Progenitor cell of endocrine pancreas (in vitro differentiated cells): Measurements from ENCODE around the gene MYO7B. TPM values are rescaled to one million over a fixed set of nuclear protein-coding genes. Genes with fewer than 3 reads are reported as not detected.

Source experiments
- DNase-seq: peaks from one replicate; pipeline ENCODE4 v3.0.0; 2021; ENCODE audit warnings: low spot score; ENCODE audit not compliant: unreplicated experiment
- H3K27ac Mint-ChIP-seq: 2 replicates; pipeline ENCODE4 v1.8.0; 2021; ENCODE audit warnings: mild to moderate bottlenecking, moderate library complexity, mixed read lengths
- H3K27me3 Mint-ChIP-seq: 2 replicates; pipeline ENCODE4 v1.8.0; 2021; ENCODE audit warnings: mixed read lengths
- H3K36me3 Mint-ChIP-seq: 2 replicates; pipeline ENCODE4 v1.8.0; 2022; ENCODE audit warnings: mixed read lengths; ENCODE audit not compliant: insufficient read depth
- H3K4me1 Mint-ChIP-seq: 2 replicates; pipeline ENCODE4 v1.8.0; 2021; ENCODE audit warnings: low read depth, mixed read lengths
- H3K4me3 Mint-ChIP-seq: 2 replicates; pipeline ENCODE4 v1.8.0; 2021; ENCODE audit warnings: low read depth, mild to moderate bottlenecking, moderate library complexity, mixed read lengths
- H3K9me3 Mint-ChIP-seq: 2 replicates; pipeline ENCODE4 v1.8.0; 2021; ENCODE audit warnings: low read depth, mixed read lengths
- total RNA-seq: library from RNA; stranded (reverse); gene quantifications from 2 replicates; pipeline ENCODE4 v1.2.1, GENCODE V29; 2021
- TF ChIP-seq, protein P1 (sequence below): fragments of 200-600 bp; sonication (generic); IDR thresholded peaks from one replicate; pipeline ENCODE4 v1.5.0; 2021; ENCODE audit warnings: antibody characterized with exemption, mild to moderate bottlenecking; ENCODE audit not compliant: unreplicated experiment

Gene MYO7B
- total RNA-seq, 1 donor from 2014 or later: not detected

DNA sequence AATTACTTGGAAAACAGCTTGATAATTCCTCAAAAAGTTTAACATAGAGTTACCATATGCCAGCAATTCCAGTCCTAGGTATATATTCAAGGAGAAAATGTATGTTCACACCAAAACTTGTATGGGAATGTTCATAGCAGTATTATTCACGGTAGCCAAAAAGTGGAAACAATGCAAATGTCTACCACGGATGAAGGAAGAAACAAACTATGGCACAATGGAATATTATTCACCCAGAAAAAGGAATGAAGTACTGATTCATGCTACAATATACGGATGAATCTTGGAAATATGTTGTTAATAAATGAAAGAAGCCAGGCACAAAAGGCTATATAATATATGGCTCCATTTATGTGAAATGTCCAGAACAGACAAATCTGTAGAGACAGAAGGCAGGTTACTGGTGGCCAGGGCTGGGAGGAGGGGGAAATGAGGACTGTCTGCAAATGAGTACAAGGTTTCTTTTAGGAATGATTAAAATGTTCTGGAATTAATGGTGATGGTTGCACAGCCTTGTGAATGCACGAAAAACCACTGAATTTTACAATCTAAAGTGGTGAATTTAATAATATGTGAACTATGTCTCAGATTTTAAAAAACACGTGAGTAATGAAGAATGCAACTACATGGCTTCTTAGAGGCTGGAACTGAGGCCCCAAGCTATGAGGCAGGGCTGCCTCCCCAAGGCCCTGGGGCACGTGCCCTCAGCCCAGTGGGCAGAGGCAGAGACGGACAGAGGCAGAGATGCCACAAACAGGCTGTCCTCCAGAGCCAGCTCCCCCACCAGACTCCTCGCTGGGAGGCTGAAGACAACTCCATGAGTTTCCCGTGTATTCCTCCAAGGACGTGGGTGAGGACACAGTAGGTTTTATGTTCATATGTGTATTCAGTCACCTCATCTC is 134.8 kb downstream of the MYO7B start:
- no peaks in the 10 kb centered on the region for H3K9me3 Mint-ChIP-seq
- peaks cover 68% of the 10 kb centered on the region for H3K27me3 Mint-ChIP-seq
- H3K27ac Mint-ChIP-seq: no peak overlapping the region
- H3K4me3 Mint-ChIP-seq: no peak overlapping the region
- TF ChIP-seq, protein P1, sequence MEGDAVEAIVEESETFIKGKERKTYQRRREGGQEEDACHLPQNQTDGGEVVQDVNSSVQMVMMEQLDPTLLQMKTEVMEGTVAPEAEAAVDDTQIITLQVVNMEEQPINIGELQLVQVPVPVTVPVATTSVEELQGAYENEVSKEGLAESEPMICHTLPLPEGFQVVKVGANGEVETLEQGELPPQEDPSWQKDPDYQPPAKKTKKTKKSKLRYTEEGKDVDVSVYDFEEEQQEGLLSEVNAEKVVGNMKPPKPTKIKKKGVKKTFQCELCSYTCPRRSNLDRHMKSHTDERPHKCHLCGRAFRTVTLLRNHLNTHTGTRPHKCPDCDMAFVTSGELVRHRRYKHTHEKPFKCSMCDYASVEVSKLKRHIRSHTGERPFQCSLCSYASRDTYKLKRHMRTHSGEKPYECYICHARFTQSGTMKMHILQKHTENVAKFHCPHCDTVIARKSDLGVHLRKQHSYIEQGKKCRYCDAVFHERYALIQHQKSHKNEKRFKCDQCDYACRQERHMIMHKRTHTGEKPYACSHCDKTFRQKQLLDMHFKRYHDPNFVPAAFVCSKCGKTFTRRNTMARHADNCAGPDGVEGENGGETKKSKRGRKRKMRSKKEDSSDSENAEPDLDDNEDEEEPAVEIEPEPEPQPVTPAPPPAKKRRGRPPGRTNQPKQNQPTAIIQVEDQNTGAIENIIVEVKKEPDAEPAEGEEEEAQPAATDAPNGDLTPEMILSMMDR: no peak
- H3K4me1 Mint-ChIP-seq: peaks cover 4% of the 10 kb centered on the region
- DNase-seq: no peak
- no peaks in the 10 kb centered on the region for H3K36me3 Mint-ChIP-seq

DNA sequence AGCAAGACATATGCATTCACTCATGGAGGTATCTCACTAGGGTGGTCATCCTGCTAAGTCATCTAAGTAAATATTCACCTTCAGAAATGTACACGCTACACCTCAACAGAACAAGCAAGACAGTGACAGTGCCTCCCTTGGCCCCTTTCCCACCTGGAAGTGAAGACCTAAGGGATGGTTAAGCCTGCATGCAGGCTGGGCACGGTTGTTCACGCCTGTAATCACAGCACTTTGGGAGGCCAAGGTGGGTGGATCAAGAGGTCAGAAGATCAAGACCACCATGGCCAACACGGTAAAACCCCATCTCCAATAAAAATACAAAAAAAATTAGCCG is 135.4 kb downstream of the MYO7B start:
- TF ChIP-seq, protein P1: no peak
- no peak for DNase-seq
- no peaks in the 10 kb centered on the region for H3K36me3 Mint-ChIP-seq
- H3K4me1 Mint-ChIP-seq: peaks cover 8% of the 10 kb centered on the region
- H3K4me3 Mint-ChIP-seq: no peak overlapping the region
- H3K27ac Mint-ChIP-seq: no peak overlapping the region
- H3K27me3 Mint-ChIP-seq: peaks cover 67% of the 10 kb centered on the region
- H3K9me3 Mint-ChIP-seq: no peaks in the 10 kb centered on the region

DNA sequence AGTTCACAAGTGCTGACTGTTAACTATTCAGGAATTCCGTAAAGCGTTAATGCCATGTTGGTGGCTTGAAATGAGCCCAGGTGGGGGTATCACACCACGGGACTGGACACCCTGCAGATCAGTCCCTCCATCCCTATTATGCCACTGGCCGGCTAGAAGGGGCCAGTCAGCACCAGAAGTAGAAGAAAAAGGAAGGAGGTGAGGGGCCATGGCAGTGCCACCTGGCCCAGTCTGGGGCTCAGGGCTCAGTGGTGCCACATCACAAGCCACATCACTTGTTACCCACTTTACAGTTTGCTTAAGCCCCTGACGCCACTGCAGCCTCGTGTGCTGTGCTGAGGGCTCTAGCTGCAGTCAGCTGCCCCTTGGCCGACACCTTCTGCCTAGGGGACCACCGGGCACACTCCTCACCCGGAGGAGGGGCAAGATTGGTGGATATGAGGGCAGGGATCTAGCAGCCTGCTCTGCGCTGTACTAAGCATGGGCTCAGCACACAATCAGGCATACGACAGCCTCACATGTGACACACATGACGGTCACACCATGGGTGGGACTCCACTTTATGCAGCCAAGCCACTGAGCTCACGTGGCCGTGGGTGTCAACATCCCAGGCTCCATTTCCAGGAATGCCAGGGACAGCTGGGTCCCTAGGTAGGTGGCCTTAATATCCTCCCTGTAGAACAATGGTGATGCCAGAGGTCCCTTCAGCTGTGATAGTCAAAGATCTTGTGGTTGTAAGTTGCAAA is 136.2 kb downstream of the MYO7B start:
- Mint-ChIP-seq H3K27me3 (peaks cover 67% of the 10 kb centered on the region), H3K9me3 (no peaks in the 10 kb centered on the region), H3K27ac (no peak overlapping the region), H3K4me3 (no peak overlapping the region), H3K36me3 (no peaks in the 10 kb centered on the region), H3K4me1 (peaks cover 10% of the 10 kb centered on the region)
- TF ChIP-seq, protein P1: no peak
- no peak for DNase-seq

DNA sequence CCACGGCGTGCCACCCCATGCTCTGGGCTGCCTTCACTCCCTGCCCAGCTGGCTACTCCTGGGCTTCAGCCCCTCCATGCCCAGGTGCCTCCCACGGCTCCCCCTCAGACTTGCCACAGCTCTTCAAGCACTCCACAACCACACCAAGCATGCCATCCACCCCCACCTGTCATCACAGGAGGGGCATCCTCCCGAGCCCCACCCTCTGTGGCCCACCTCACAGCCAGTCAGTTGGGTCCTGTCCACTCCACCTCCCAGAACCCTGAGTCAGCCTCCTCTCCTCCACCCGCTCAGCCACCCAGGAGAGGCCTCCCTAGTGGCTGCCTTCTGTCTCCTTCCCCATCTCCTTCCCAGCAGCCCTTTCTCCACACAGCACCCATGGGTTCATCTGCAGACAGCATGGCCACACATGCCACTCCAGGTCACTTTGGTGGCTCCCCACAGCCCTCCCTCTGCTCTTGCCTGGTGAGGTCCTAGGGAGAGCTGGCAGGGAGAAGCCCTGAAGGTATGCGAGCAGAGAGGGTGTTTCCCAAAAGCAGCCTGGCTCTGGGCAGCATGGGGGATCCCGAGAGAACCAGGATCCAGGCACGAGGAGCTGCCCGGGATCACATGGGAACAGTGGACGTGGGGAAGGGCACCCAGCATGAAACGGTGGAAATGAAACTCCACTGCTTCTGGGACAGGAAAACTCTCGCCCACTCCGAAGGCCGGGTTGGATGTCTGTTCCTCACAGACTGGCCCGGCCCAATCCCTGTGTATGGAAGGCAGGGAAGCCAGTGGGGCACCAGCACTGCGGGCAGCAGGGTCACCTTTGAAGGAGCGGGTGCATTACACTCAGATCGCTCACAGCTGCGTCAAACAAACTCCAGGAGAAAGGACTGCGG is 137.1 kb downstream of the MYO7B start:
- Mint-ChIP-seq H3K27me3 (peaks cover 69% of the 10 kb centered on the region), H3K4me1 (peaks cover 10% of the 10 kb centered on the region), H3K4me3 (no peak overlapping the region), H3K27ac (no peak overlapping the region), H3K36me3 (no peaks in the 10 kb centered on the region), H3K9me3 (no peaks in the 10 kb centered on the region)
- DNase-seq: no peak
- TF ChIP-seq, protein P1: no peak
